COLO829 (cell line): ENCODE data around the gene SF1.

Source experiments
- DNase-seq: peaks from one replicate; pipeline ENCODE4 v3.0.0; 2012; ENCODE audit warnings: low spot score

SF1 gene

DNA sequence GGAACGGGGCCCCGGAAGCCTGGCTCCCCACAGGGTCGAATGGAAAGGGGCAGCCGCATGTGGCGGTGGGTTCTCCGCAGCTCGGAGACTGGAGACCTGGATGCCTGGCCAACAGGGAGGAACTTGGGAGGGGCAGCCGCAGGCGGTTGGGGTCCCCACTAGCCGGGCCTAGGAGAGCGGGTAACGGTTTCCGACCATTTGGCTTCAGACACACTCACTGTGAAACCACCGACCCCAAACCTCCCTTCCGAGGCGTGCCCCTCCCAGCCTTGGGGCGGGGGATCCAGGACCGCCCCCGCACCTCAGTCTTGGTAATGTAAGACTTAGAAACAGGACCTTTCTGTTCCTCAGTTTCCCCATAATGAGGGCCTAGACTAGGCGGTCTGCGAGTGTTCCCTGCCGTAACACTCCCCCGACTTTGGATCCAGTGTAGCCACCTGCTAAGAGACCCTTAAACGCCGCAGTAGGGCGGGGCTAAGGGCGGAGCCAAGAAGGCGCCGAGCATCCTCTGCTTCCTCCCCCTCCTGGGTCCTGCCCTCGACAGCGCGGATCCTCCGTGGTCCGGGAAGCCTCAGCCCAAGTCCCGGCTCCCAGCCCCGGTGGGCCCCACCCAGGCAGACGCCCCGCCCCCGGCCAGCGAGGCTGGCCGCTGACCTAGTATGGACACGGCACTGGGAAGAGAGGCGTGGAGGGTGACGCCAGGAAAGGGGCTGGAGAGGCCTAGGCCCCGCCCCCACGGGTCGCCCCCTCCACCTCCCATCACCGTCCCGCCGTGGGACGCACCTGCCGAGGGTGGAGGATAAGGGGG lies 32.6 kb downstream of the SF1 start:
- peak; percentile 44 for DNase-seq

DNA sequence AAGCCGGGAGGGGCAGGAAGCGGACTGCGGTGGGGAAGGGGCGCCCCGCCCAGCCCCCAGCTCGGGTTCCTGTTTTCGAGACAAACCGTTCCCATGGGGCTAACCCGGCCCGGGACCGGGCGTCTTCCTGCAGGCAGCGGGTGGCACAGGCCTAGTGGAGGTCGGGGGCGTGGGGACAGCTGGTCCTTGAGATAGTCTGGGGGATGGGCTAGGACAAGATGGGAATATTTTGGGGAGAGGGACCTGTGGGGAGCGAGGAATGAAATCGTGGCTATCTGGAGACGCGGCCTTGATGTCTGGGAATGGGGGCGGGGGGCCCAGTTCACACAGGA lies 33.2 kb downstream of the SF1 start:
- DNase-seq = no peak

DNA sequence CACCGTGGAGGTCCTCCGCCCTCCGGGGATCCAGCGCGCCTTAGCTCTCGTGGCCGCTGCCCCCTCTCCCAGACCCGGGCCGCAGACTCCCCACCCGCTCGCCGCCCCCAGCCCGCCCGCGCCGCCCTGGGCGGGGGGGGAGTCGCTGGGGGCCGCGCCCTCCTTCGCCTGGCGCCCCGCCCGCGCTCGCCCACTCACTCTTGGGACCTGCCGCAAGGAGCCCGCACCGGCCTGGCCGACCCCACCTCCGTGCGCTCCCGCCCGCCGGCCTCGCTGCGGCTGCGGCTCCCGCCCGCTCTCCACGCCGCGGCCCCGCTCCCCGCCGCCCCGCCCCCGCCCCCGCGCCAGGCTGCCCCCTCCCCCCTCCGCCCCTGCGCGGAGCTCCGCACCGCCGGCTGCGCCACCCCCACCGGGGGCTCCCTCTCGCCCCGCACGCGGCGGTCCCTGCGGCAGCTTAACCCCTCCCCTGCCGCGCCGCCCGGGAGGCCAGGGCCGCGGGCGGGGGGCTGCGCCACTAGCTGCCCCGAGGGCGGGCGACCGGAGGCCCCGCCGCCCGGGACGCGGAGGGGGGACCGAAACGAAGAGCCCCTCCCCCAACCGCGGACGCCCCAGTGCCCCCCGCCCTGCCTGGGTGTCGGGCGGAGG lies 33.7 kb downstream of the SF1 start:
- no peak for DNase-seq

DNA sequence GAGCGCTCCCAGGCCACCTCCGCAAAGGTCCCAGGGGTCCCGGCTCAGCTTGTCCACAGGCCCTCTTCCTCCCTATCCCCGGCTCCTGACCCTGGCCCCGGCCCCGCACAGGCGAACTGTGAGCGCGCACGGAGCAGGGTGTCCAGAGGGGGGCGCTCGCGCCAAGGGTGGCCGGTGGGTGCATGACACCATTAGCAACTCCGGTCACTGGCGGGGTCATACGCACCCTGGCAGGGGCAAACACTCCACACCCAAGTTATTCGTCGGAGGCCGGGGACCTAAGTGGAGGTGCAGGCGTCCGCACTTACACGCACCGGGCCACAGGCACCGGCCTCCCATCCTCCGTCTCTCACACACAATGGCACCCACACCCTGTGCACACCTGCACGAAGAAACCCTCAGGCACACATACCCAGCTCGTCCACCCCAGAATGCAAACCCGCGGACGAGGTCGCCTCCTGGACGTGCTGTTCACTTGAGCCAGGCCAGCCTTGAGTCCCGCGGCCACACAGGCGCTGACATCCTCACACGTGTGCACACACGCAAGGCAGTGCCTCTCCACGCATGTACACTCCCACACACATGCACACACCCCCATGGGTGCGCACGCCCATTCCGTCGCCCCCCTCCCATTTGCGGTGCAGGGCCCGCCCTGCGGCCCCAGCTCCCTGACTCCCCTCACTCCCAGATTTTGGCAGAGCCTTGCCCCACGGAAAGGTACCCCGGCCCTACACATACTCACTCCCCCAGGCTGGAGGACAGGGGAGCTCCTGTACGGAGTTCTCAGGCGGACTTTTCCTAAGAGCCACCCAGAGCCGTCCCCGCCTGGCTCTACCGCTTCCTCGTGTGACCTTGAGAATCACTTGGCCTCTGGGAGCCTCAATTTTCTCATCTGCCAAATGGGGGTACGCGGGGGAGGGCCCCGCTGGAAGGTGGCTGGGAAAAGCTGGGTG lies 34.5 kb downstream of the SF1 start, which contains the start of gene RASGRP2:
Gene RASGRP2, minus strand, starts transcription at position 552 of the 953 bp plus-strand sequence. CDS start 1,276 bp downstream, outside the sequence.
- no peak for DNase-seq

DNA sequence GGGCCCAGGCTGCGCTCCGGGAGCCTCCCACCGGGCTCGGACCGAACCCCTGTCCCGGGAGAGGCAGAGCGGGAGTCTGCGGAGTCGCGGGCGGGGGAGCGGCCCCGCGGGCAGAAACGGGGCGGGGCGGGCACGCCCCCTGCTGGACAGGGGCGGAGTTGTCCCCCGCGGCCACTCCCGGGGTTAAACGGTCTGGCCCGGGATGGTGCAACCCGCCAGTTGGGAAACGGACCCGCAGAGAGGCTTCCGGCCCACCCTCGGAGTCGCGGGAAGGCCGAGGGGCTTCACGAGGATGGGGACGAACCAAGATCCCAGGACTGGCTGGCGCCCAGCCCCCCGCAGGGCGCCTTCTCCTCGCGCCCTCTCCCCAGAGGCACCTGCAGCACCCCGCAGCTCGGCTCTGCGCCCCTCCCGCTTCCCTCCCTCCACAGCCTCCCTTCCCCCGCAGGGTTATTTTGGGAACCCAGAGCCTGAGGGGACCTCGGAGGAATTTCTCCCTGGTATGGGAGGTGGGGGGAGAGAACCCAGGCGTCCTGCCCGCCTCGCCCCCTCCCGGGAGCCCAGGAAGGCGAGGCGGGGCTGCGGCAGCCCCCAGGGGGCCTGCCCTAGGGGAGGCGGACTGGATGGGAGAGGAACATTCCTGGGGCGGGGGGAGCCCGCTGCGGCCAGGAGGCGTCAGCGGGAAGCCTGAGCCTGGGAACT lies 35.3 kb downstream of the SF1 start:
- peak; percentile 71 for DNase-seq

DNA sequence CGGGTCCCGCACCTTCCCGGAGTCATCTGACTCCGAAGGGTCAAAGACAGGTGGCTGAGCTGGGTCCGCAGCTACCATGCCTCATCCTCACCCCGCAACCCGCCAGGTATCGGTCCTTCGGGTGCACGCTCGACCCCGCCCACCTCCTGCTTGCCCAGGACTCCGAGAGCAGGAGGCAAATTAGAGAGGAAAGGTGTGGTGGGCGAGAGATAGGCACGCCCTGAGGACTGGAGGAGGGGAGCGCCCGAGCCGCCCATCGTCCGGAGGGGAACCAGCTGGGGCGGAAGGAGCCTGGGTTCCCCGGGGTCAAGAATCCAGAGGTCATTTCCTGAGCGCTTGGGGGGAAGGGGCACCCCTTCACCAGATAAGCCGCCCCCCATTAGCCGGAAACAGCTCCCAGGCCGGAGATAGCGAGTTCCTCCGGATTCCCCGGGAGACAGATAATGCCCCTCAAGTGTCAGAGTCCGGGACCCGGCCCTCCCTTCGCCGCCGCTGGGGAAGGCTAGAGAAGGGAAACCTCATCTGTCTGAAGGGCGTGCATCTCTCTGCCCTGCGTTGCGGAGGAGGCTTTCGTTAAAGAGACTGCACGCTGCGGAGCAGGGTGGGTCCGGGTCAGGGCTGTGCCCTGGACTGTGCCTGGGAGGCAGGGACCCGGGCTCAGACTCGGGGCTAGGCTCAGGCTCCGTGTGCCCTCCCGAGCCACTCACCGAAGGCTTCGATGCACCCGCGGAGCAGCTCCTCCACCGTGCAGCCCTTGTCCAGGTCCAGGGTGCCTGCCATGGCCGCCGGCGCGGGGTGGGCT lies 36.1 kb downstream of the SF1 start:
- DNase-seq = no peak

DNA sequence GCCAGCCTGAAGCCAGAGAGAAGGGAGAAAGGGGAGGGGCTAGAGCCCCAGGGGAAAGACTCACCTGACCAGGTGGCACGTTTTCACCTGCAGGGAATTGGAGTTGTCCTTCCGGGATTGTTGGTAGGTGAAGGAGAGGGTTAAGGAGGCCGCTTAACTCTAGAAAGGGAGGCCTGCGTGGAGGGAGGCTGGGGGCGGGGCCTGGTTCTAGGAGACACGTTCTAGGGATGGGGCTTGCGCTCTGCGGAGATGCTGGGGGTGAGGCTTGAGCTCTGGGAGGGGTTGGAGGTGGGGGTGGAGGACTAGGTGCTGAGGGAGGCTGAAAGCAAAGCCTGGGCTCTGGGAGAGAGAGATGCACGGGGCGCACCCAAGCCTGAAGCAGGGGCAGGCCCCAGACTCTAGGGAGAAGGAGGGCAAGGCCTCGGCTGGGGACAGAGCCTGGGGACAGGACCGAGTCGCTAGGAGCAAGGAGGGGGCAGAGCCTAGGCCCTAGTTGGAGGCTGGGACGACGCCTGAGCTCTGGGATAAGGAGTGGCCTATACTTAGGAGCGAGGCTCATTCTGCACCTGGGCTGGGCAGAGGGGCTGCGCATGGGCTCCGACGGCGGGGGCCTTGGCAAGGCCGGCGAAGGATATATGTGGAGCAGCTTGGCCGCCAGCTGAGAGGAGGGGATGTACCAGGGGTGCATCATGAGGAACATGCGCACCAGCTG lies 36.8 kb downstream of the SF1 start:
- DNase-seq = no peak

DNA sequence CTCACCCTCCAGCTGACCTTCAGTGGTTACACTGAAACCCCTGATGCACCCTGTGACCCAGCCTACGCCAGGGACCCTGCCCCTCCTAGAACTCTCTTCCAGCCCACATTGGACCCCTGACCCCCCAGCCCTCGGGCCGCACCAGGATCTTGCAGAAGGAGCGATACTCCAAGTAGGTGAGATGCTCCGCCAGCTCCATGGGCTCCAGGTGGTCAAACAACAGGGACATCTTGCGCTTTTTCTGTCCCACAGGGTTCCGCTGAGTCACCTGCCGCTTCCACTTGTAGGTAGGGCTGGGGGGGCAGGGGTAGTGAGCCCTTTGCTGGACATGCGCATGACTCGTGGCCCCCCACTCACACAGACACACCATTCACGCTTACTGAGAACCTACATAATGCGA lies 38.5 kb downstream of the SF1 start:
- no peak for DNase-seq

DNA sequence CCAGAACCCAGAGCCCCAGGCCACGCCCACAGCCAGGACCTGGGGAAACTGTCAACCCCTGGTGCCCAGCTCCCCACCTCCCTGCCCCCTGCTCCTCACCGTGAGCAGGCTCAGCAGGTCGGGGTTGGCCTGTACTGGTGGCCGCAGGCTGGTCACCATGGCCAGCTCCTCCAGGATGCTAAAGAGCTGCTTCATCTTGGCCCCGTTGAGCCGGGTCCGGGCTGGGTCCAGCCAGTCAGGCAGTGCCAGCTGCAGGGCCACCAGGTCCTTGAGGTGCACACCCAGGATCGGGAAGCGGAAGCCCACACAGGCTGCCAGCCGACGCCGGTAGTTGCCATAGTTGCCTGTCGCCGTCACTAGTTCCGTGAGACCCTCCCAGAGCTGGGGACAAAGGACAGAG lies 41.7 kb downstream of the SF1 start:
- no peak for DNase-seq

DNA sequence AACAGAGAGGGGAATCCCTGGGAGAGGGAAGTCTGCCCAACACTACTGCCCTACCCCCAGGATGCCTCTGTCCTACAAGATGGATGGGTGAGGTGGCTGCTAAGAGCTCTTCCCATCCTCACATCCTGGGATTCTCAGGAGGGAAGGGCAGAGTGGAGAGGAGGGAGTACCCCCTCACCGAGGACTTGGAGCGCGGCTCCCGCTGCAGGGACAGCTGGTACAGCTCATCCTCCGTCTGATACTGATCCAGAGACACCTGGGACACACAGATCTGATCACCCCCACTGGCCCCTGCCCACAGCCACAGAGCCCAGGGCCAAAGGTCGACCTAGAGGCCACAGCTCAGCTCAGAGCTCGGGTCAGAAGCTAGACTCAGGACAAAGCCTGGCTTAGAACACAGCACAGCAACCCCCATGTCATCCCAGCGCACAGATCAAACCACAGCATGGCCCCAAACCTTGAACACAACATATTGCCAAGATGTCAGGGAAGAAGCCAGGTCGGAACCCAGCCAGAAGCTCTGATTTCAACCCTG lies 42.5 kb downstream of the SF1 start:
- DNase-seq = no peak

DNA sequence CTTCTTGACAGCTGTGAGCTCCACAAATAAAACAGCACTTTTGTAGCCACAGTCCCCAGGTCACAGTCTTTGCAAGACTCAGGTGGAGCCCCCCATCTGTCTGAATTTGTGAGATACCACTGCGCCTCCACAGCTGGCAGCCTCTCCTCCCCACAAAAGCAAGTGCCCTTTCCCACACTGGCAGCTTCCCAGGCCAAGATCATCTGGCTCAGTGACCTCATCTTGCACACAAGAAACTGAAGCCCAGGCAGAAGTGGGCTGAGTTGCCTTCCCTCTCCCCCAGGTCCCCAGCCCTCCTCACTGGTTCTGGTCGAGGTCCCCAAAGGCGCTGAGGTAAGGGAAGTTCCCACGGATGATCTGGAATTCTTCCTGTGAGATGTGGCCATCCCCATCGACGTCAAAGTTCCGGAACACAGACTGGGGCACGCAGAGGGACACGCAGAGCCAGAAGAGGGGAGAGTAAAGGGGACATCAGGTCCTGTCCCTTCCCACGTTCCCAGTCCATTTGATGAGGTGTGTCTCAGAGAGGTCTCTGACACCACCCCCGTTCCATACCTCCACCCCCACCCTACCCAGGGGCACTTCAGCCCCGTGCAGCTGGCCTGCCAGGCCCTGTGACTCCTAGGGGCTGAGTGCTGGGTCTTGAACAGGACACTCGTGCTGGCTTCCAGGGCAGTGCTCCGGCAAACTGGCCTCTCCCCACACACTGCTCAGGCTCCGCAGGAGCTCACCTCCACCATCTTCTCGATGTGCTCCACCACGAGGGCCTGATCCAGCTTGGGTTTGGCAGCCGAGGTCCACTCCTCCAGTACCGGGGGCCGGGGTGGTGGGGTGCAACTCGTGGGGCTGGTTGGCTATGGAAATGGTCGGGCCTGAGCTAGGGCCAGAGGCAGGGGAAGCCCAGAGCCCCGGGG lies 43.3 kb downstream of the SF1 start:
- no peak for DNase-seq

DNA sequence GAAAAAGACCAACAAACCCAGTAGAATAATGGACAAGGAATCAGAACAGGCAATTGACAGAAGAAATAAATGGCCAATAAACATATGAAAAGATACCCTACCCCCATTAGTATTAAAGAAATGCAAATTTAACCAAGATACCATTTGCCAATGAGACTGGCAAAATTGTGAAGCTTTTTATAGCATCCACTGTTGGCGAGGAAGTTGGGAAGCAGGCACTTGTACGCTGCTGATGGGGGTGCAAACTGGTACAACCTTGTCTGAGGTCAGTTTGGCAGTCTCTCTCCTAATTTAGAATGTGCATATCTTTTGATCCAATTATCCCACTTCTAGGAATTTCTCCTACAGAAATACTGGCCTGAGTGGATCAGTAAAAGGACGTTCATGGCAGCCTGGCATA lies 46.7 kb downstream of the SF1 start:
- no peak for DNase-seq

DNA sequence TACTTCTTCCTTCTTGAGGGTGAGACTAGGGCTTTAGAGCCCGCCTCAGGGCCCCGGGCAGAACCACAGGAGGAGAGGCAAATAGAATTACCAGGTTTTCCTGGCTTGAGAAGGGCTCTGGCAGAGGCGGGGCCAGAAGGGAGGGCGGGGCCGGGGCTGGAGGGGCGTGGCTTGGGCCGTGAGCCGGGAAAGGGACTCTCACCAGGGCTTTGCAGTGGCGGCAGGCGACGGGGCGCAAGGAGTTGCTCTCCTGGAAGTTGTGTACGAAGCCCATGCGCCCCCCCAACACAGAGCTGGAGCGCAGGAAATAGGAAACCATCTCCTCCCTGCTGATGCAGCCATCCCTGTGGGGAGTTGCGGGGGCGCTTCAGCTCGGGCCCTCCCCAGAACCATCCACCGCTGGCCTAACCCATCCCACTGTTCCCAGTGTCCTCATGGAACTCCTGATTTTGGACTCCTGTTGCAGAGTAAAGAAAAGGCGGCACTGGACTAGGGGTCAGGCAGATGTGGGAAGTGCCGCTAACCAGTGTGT lies 48.4 kb downstream of the SF1 start:
- DNase-seq = no peak

DNA sequence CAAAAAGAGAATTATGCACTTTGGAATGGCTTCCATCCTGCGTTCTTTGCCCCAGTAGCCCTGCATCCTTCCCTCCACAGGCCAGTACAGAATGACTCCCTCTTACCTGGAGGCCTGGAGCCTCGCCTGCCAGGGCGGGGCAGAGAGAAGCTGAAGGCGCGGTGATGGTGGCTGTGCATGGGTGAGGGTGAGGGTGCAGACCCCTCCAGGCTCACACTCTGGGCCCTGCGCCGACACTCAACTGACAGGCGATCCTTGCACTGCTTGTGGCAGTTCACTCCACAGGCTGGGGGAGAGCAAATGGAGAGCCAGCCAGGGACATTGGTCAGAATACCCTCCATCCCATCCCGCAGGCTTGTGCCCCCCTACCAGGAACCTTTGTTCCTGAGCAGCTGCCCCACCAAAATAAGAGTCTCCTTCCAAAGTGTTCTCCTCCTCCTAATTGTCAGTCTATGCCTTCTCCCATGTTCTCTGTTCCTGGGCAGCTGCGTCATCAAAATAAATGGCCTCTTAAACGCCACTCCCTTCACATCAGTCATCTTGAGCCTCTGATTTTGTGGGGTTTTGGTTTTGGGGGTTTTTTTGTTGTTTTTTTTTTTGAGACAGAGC lies 49.5 kb downstream of the SF1 start:
- DNase-seq = no peak

DNA sequence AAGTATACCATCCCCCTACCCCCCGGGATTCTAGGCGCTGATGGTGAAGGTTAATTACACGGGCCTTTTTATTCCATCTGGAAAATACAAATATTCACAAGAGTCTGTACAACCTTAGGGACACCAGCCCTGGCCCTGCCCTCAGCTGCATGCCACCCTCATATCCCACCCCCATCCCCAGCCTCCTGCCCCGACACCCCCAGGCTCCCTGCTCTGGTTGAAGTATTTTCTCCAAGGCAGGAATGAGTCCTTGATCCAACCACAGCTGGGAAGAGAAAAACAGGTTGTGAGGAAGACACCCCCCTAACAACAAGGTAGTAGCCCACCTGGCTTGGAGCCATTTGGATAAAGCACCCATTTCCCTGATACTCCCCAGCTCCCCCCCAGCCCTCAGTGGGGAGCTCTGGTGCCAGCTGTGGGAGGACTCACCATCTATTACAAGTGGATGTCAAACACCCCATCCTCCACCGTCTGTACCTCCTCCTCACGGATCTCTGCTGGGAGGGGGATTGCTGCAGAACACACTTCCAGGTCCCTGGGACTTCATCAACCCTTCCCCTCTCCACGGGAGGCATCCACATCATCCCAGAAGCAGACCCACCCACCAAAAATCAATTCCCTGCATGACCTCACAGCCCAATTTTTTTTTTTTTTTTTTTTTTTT lies 51.3 kb downstream of the SF1 start:
- no peak for DNase-seq

DNA sequence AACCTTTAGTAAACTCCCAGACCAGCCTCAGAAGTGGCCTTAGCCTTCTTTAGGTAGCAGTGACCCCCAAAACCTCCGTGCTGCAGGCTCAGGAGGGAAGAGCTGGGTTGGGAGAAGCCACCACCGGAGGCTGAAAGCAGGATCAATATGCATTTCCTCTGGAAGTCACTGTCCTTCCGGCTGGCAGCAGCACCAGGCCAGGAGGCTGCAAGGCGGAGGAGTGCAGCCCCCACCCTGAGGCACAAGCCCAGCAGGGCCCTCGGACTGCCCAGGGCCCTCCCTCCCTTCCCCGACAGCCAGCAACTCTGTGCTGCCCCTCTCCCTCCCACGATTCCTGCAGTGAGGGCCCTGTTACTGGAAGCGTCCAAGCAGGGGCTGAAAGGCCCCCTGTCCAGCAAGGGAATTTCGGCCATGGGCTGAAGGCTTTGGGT lies 52.1 kb downstream of the SF1 start:
- no peak for DNase-seq

DNA sequence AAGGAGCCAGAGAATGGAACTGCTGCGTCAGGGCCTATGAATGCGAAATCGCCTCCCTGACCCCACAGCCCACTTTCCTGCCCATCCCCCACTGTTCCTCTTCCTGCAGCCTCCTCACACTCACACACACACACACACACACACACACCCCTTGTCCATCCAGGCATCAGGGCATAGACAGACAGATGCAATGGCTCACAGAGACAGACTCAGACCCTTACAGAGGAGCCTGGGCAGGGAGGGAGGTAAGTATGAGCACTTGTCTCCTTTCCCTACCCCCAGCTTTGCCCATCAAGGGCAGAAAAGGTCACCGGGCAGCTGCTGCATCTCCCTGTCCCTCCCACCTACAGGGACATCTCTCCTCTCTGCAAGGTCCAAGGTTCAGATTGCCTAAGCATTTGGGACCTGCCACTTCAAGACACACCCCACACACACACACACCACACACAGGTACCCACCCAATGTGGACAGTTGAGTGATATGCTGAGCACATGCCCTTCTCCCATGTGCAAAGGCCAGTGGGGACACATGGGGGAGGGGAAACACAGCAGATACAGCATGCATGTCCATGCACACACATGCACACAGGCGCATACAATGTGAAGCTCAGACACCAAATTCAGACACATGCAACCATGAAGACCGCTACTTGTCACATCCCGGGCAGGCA lies 53.3 kb downstream of the SF1 start:
- DNase-seq = no peak
